ENCODE data around the gene MRTFA. TPM values are rescaled to one million over a fixed set of nuclear protein-coding genes. Genes with fewer than 3 reads are reported as not detected.

Gene MRTFA
- total and polyA plus RNA-seq, 9 of the 15 experiments (the other 6 are each of a cell fraction or from before 2014, with no cell fraction given) = 0.84 to 21.1 (median 3.7) TPM

DNA sequence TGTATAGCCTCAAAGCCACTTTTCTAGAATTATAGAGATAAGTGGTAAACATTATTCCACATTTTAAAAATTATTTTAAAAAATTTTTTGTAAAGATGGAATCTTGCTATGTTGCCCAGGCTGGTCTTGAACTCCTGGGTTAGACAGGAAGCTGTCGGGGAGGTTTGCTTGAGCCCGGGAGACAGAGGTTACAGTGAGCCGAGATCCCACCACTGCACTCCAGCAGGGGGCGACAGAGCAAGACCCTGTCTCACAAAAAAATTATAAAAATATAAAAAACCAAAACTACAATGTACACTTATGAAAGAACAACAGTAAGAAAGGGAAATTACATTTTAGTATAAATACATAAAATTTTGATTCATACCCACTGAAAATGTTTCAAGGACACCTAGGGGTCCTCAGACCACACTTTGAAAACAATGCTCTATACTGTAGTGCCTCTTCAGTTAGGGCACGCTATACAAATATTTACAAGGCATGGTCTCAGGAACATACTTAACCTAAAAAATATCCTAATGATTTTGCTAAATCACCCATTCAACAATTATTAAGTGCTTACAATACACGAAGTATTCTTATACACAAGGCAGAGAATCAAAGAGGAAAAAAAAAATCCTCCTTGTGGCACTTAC lies 111.2 kb downstream of the MRTFA start:
- ChIA-PET CTCF (ENCODE audit: low intra/inter-chr PET ratio) (interaction anchor here (0.6 to 1.3 kb wide), 3 partner anchors 119 to 121 kb away, joined by 3 to 4 read pairs (median 3); no protein-coding TSS in a partner anchor), POLR2A (interaction anchor here (1.1 to 1.9 kb wide), 2 partner anchors 8 to 13 kb away, joined by 3 to 6 read pairs; no protein-coding TSS in a partner anchor)
- Histone ChIP-seq H3K27ac (ENCODE audit: extremely low read depth, low read depth, low read length) (no peak overlapping the region), H3K79me2 (ENCODE audit: control insufficient read depth, insufficient read depth, low read length) (no peaks in the 10 kb centered on the region), H3K4me1 (replicated peaks in 1 of 2; ENCODE audit: control insufficient read depth in 2 of 2, insufficient read depth in 2 of 2, low read length in 2 of 2) (peaks cover 0 to 6% of the 10 kb centered on the region in 2 experiments; a peak in 1 of 5 replicates), H3K4me2 (ENCODE audit: insufficient read depth, low read length) (no peak overlapping the region), H3K4me3 (no peak overlapping the region), H3K9ac (ENCODE audit: insufficient read depth in 1 of 2, low read depth in 2 of 2, low read length in 2 of 2) (no peak overlapping the region), H3K9me3 (replicated peaks; ENCODE audit: control insufficient read depth, insufficient read depth, low read depth, low read length) (no peaks in the 10 kb centered on the region), H3K9me1 (ENCODE audit: control insufficient read depth, insufficient read depth, low read length) (no peaks in the 10 kb centered on the region), H4K20me1 (replicated peaks; ENCODE audit: control insufficient read depth, insufficient read depth, low read length) (no peaks in the 10 kb centered on the region), H3K36me3 (ENCODE audit: control insufficient read depth, insufficient read depth, low read length) (no peaks in the 10 kb centered on the region), H2AFZ (ENCODE audit: low read depth, low read length) (no peak overlapping the region), H3K27me3 (ENCODE audit: control insufficient read depth in 2 of 2, insufficient read depth in 2 of 2, low read length in 2 of 2) (no peaks in the 10 kb centered on the region)
- intact Hi-C loops (cut with micrococcal nuclease) = loop anchor here (2.0 kb wide), 1 partner anchor 27 kb away; no protein-coding TSS in a partner anchor
- in situ Hi-C loops (cut with MboI) = no loop called here
- no peak for FAIRE-seq
- peak in 3 of 4 experiments; percentile 20 to 66 (median 26) for DNase-seq (ENCODE audit: extremely low read depth in 1 of 4, low spot score in 3 of 4)
- peak; percentile 86 for ATAC-seq
- BruUV-seq (replicated peaks) = no TSS peak
- WGBS (ENCODE audit: insufficient coverage, low coverage, missing lambda C conversion rate) = 30% methylated on average over 6 of the region's 6 CpGs
- TF ChIP-seq ZNF253 (CRISPR knock-in tag; conservative IDR thresholded peaks at IDR 0.05) (no peak), SMC3 (conservative IDR thresholded peaks at IDR 0.05; ENCODE audit: insufficient read depth, low read depth, low read length) (0 out of 2 replicates have a peak, but pooled peaks have one; percentile 22), FOXK1 (CRISPR knock-in tag; IDR thresholded peaks at IDR 0.05; ENCODE audit: borderline replicate concordance) (no peak), RAD21 (CRISPR knock-in tag; conservative IDR thresholded peaks at IDR 0.05 in 1 of 2, IDR thresholded peaks at IDR 0.05 in 1 of 2) (peak; percentile 41 to 57; a peak in 3 of 4 replicates)
- TF ChIP-seq, protein P1, sequence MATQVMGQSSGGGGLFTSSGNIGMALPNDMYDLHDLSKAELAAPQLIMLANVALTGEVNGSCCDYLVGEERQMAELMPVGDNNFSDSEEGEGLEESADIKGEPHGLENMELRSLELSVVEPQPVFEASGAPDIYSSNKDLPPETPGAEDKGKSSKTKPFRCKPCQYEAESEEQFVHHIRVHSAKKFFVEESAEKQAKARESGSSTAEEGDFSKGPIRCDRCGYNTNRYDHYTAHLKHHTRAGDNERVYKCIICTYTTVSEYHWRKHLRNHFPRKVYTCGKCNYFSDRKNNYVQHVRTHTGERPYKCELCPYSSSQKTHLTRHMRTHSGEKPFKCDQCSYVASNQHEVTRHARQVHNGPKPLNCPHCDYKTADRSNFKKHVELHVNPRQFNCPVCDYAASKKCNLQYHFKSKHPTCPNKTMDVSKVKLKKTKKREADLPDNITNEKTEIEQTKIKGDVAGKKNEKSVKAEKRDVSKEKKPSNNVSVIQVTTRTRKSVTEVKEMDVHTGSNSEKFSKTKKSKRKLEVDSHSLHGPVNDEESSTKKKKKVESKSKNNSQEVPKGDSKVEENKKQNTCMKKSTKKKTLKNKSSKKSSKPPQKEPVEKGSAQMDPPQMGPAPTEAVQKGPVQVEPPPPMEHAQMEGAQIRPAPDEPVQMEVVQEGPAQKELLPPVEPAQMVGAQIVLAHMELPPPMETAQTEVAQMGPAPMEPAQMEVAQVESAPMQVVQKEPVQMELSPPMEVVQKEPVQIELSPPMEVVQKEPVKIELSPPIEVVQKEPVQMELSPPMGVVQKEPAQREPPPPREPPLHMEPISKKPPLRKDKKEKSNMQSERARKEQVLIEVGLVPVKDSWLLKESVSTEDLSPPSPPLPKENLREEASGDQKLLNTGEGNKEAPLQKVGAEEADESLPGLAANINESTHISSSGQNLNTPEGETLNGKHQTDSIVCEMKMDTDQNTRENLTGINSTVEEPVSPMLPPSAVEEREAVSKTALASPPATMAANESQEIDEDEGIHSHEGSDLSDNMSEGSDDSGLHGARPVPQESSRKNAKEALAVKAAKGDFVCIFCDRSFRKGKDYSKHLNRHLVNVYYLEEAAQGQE (IDR thresholded peaks at IDR 0.05; ENCODE audit: borderline replicate concordance) = peak; percentile 46; the same call in 1 of the 2 replicates
- TF ChIP-seq, protein P1 (CRISPR knock-in tag; IDR thresholded peaks at IDR 0.05; ENCODE audit: low read depth) = no peak
- TF ChIP-seq, protein P2, sequence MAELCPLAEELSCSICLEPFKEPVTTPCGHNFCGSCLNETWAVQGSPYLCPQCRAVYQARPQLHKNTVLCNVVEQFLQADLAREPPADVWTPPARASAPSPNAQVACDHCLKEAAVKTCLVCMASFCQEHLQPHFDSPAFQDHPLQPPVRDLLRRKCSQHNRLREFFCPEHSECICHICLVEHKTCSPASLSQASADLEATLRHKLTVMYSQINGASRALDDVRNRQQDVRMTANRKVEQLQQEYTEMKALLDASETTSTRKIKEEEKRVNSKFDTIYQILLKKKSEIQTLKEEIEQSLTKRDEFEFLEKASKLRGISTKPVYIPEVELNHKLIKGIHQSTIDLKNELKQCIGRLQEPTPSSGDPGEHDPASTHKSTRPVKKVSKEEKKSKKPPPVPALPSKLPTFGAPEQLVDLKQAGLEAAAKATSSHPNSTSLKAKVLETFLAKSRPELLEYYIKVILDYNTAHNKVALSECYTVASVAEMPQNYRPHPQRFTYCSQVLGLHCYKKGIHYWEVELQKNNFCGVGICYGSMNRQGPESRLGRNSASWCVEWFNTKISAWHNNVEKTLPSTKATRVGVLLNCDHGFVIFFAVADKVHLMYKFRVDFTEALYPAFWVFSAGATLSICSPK (IDR thresholded peaks at IDR 0.05; ENCODE audit: borderline replicate concordance) = no peak
- TF ChIP-seq, protein P3, sequence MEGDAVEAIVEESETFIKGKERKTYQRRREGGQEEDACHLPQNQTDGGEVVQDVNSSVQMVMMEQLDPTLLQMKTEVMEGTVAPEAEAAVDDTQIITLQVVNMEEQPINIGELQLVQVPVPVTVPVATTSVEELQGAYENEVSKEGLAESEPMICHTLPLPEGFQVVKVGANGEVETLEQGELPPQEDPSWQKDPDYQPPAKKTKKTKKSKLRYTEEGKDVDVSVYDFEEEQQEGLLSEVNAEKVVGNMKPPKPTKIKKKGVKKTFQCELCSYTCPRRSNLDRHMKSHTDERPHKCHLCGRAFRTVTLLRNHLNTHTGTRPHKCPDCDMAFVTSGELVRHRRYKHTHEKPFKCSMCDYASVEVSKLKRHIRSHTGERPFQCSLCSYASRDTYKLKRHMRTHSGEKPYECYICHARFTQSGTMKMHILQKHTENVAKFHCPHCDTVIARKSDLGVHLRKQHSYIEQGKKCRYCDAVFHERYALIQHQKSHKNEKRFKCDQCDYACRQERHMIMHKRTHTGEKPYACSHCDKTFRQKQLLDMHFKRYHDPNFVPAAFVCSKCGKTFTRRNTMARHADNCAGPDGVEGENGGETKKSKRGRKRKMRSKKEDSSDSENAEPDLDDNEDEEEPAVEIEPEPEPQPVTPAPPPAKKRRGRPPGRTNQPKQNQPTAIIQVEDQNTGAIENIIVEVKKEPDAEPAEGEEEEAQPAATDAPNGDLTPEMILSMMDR (IDR thresholded peaks at IDR 0.05 in 2 of 3, conservative IDR thresholded peaks at IDR 0.05 in 1 of 3; ENCODE audit: insufficient read depth in 2 of 3, low read depth in 1 of 3, low read length in 3 of 3) = peak; percentile 62 to 71 (median 70)
